Measurements from ENCODE around the gene YARS1.

The YARS1 gene

GRCh38 chr1:32817159-32817814 lies at the start of gene YARS1, which contains the start of gene S100PBP:
Gene YARS1 (minus strand): TSS chr1:32817358. CDS start chr1:32817244, 114 bp downstream.
Gene S100PBP (plus strand): TSS chr1:32817653. CDS start chr1:32826100, 8,447 bp downstream.
- DNase-seq = peak; percentile 99

DNA sequence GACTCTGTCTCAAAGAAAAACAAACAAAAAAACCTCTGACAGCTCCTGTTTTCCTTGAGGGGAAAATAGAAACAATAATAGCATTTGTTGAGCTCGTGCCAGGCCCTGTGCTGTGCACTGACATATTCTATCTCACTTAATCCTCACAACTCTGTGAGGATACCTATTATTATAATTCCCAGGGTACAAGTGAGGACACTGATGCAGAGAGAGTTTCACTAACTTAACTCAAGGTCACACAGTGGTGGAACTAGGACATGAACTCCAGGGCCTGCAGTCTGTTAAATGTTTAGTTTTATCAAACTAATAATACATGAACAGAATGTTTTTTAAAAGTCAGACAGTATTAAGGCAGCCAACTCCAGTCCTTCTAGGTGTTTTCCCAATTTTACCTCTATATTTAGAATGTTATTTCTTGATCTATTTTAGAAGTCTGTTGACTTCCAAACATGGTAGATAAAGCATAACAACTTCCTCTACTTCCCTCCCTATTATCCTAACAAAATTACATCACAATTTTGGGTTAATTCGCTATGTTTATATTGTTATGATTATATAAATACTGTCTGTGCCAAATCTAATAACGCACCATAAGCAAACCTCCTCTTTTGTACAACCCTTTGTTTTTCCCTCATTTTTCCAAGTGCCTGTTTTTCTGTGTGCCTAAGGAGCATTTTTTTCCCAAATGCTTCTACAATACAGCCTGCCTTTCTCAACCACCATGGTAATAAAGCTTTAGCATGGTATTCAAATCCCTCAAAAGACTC lies 48.7 kb upstream of the YARS1 start:
- no peak for DNase-seq

DNA sequence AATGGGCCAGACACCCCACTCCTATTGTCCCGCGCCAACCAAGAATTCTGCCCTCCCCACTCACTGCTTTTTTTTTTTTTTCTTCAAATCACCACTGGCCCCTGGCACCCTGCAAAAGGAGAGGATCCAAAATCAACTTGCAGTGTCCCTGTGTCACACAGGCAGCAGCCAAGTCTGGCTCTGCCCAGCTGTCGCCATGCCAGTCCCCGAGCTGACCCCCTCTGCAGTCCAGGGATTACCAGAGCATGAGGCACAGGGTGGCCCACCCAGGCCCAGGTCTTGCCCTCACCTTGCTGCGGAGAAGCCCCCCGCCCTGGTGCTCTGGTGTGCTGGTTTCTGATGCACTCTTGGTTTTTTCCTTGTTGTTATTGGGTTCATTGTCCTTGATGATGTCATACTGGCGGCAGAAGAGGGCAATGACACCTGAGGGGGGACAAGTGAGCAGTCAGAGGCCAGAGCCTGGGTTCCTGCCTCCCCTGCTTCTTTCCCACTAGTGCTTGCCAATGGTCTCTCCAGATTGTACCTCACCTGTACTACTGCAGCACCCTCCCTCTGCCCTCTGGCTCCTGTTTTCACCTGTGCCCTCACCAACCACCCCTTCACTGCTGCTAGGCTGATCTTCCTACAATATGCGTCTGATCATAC lies 47.3 kb upstream of the YARS1 start:
- DNase-seq = no peak

DNA sequence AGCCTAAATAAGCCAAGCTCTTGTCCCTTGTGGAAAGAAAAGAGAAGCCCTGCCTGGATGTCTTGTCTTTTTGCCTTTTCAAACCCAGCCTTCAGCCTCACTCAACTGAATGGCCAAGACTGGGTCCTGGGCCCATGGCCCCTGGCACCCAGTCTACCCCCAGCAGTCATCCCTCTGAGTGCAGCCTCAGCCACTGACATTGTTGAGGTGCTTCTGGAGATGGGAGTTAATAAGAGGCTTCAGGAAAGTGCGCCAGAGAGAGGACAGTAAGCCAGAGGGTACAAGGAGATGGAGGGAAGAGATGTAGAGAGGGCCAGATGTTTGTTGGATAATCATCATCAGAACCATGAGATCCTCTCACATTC lies 46.7 kb upstream of the YARS1 start:
- DNase-seq = no peak

DNA sequence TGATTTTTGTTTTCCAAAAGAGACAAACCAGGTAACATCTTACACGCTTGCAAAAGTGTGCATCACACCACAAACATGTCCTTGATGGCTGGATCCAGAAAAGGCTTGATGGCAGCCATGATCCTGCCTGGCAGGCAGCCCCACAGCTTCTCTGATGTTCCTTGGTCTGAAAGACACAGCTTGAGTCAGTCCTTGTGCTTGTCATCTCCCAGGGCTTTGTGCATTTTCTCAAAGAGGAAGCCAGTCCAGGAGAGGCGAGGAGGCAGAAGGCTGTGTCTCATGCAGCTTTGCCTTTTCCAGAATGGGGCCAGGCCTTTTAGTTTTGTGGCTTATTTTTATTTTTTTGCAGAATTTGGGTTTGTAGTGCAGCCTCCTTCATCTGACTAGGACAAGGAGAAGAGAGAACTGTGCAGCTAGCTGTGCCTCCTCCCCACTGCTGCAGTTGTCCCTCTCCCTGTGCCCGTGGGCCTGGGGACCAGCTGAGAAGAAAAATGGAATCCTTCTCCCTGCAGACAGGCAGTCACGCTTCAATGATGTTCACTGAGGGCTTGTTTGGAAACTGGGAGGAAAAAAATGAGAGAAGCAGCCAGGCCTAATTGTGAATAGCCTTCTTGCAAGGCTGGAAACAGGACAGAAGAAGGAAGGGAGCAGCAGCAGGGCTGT lies 46.2 kb upstream of the YARS1 start:
- DNase-seq = no peak

DNA sequence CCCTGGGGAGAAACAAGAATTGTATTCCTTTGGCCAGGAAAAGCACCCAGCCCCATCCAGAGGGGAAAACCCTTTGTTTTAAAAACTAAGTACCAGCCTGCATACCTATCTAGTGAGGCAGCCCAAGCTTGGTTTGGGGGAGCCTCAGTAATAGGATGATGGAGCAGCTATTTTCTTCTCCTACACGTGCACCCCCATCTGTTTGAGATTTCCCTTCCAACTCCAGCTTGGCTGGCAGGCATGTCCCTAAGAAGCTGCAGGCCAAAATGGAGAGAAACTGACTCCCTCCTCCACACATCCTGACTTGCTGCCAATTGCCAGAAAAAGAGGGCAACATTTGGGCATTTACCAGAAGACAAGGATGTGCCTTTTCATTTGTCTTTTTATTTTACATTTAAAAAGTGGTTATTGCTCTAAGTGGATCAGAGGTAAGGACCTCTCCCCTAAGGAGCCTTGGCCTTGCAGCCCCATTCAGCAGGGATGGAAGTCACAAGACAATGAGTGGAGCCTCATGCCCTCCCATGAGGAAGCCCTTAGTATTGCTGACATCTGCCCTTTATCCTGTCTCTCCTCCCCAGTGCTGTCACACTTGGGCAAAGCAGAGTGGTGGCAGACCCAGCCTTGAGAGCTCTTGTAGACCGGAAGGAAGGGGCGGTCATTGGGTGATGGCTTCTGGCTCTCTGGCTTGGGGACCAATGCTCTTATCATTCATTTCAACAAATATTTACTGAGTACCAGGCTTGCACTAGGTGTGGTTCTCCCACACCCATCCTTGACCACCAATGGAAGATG lies 44.9 kb upstream of the YARS1 start:
- no peak for DNase-seq

GRCh38 chr1:32860566-32860965 lies 43.4 kb upstream of the YARS1 start:
- no peak for DNase-seq

- DNase-seq = no peak
These were observed 42.8 kb upstream of the YARS1 start for GRCh38 chr1:32859915-32860314.

- DNase-seq = no peak
These were observed 41.6 kb upstream of the YARS1 start for GRCh38 chr1:32858791-32859190.

DNA sequence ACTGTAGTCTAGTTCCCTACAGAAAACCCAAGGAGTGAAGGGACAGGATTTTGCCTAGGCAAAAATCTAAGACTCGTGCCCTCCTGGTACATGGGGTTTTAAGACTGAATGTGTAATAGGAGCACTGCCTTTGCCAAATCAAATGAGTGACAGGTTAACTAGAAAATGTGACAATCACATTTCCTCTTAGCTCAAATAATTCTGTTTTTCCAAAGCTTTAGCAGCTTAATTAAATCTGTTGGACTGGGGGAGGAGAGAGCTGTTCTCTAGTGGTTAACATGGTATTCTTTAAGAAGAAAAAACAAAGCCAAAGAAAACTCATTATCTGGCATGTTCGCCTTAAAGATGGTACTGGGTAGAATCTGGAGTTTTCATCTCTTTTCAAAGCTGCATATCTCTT lies 41.0 kb upstream of the YARS1 start:
- no peak for DNase-seq

DNA sequence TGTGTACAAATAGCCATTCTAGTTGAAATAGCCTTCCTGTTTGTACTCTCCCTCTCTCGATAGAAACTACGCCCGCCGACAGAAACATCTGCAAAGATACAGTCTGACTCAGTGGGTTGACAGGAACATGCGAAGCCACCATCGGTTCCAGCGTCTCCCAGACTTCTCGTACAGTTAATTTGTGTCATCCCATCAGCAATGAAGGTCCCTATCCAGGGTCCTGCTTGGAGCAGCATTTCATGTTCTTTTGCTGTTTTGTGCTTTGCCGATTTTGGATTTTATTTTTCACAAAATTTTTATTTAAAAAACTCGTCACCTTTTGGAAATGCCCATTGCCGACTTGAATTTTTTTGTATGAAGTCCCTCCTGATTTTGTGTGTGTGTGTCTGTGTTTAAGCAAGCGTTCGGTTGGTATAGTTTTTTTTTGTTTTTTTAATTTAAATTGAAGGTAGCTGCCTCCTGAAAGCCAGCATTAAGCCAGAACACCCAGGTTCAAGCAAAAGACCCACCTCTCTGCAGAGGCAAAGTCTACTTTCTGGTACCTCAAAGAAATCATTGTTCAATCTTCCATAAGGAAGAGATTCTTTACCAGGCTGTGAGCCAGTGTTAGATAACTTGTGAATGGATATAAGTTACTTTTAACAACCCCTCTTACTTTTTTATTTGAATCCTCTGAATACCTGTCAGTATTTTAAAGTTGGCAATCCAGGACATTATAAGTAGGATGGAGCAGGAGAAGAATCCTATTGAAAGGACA lies 38.9 kb upstream of the YARS1 start:
- no peak for DNase-seq

DNA sequence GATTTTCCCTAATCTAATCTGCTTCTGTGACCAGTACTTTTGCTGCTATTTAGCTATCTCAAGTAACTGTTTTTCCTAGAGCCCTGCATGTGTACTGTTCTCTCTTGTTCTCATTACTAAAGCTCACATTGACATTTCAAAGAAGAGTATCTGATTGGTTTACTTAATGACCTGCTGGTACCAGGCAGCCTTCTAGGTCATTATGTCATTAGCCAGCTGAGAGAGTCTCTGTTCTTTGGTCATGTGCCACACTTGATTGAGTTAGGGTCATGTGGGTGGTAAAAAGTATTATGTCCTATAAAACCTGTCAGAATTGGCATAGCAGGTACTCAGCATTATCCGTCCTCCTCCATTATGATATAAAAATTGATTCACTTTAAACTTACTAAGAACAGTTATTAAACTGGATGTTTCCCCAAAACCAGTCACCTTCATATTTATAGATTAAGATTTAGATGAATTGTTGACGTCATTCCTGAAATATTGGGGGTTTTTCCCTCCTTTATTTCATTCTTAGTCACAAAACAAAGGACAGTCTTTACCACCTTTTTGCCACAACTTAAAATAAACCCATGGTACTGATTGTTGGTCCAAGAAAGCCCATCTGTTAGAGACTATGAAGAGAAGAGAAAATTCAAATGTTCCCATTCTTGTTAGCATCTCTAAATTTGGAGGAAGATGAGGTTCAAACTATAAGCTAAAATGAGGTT lies 31.4 kb upstream of the YARS1 start:
- DNase-seq = no peak

GRCh38 chr1:32831878-32832277 lies 14.7 kb upstream of the YARS1 start:
- DNase-seq = no peak

- no peak for DNase-seq
These were observed 13.1 kb upstream of the YARS1 start for GRCh38 chr1:32830092-32830852.

GRCh38 chr1:32828341-32828740 lies 11.2 kb upstream of the YARS1 start:
- DNase-seq = no peak

DNA sequence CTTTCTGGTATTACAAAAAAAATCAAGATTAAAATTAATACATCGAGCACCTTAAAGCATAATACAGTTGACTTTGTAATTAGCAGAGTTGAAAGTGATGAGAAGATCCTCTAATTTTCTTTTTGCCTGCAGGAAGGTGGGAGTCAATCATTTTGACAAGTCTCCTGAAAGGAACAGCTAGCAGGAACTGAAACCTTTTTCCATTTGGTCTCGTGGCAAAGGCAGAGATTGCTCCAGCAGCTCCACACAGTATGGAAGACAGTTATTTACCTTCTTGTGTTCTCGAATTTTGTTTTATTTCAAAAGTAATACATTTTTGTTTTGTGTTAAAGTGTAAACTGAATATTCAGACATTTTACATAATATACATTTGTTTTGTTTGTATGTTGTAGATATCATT lies 8.0 kb upstream of the YARS1 start:
- no peak for DNase-seq

DNA sequence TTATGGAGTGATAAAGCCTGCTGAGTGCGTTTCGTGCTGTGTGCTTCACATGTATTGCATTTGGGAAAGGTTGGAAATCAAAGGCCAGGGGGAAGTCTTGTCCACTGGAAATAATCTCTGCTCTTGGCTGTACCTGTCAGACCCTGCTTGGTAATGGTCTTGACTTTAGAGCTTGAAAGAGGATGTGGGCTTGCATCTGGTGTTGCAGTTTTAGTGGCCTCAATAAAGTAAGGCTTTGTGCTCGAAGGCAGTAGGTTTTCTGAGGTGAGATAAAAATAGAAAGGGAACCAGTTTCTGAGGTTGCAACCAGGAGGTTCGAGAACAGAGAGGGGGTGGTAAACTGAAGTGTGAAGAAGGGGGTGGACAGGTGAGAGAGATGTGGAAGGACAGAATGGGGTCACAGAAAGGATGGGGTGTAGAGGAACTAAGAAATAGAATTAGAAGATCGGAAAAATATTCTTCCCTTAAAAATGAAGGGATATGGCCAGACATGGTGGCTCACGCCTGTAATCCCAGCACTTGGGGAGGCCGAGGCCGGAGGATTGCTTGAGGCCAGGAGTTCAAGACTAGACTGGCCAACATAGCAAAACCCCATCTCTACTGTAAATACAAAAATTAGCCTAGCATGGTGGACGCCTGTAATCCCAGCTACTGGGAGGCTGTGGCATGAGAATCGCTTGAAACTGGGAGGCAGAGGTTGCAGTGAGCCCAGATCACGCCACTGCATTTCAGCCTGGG lies 1.8 kb upstream of the YARS1 start:
- DNase-seq = no peak

DNA sequence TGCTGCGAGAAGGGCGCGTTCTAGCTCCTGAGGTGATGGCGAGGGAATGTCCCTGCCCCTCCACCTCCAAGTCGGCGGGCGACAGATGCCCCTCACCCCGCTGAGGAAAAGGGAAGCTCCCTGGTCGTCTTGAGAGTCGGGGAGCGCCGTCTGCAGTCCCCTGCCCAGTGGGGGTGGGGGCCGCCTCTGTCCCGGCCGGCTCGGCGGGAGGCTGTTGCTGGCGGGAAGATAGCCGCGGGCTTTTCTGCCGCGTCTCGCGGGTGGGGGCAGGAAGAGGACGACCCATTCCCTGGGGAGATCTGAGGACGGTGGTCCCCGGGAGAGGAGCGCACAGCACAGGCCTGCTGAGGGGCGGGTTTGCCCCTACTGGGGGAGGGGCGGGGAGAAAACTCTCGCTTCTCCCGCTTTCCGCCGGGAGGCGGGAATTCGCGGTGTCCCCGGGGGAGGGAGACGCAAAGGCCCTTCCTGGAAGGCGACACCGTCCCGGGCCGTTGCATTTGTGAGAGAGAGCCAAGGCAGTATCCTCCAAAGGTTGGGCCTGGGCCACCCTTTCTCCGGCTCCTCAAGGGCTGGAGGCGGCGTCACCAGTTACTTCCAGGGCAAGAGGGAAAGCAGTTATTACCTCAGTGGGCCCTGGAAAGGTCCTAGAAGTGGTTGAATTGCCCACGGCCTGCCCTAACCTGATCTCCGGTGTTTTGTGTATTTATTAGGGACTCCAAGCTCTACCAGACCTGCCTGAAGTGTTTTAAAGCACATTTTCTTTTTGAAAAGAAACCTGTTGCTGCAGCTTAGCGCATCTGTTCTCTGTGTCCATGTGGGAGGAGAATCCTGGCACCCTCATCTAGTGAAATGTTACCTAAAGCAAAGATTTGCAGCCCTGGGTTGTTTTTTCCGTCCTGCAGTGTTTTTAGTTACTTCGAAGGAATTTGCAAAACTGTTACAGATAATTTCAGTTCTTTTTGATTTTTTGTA lies 943 bp upstream of the YARS1 start:
- no peak for DNase-seq
